HuH-7 (cell line): Measurements from ENCODE around the gene BCR.

ENCODE experiments used
- DNase-seq: peaks from one replicate; pipeline ENCODE4 v3.0.0; 2011; ENCODE audit warnings: low spot score

The BCR gene

DNA sequence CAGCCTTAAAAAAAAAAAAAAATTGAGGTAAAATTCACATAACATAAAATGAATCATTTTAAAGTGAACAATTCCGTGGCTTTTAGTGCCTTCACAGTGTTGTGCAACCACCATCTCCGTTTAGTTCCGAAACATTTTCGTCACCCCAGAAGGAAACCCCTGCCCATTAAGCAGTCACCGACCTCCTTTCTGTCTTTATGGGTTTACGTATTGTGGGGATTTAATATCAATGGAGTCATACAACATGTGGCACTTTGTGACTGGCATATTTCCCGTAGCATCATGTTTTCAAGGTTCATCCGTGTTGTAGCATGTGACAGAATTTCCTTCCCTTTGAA lies 65.5 kb downstream of the BCR start:
- no peak for DNase-seq

DNA sequence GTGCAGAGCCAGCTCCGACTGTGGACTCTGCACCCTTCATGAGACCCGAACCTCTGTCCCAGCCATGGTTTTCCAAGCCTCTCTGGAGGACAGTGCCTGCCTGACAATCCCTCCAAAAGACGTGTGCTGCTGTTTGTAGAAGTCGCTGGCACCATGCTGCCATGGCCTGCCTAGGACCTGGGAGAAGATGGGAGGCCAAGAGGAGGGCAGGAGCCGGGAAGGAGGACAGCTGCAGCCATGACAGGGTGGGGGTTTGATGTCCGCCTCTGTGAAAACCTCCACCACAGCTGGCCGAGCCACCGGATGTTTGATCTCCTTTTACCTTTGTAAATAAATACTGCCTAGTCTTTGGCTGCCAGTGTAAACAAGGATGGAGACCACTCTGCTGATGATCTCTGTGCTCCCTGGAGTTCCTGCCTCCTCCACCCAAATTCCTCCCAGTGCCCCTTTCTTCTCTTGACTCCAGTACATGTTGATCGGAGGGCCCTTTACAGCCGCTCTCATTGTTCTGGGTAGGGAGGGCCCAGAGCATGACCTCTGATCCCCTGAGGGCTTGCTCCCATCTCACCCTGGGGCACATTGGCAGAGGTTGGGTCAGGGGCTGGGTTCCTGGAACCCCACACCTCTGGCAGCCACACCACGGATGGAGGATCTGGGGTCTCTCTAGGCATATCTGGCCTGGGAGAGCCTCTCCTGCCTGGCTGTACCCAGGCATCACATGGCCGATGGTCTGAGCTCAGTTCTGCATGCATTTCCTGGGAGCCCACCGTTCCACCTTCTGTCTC lies 66.9 kb downstream of the BCR start:
- no peak for DNase-seq

DNA sequence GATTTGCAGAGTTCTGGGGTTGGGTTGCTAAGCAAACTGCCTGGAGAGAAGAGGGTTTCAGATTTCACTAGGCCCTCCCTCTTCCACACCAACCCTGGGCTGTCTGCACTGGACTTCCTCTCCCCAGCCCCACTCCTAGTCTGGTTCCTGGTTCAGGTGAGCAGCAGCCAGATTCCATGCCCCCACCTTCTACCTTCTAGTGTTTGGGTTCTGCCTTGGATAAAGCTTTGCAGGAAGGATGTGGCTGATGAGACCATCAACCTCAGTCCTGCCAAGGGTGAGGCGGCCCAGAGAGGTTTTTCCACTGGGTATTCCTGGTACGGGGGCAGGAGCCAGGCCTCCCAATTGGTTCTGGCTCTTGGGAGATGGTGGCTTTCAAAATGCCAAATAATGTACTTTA lies 68.3 kb downstream of the BCR start:
- peak; percentile 81 for DNase-seq

DNA sequence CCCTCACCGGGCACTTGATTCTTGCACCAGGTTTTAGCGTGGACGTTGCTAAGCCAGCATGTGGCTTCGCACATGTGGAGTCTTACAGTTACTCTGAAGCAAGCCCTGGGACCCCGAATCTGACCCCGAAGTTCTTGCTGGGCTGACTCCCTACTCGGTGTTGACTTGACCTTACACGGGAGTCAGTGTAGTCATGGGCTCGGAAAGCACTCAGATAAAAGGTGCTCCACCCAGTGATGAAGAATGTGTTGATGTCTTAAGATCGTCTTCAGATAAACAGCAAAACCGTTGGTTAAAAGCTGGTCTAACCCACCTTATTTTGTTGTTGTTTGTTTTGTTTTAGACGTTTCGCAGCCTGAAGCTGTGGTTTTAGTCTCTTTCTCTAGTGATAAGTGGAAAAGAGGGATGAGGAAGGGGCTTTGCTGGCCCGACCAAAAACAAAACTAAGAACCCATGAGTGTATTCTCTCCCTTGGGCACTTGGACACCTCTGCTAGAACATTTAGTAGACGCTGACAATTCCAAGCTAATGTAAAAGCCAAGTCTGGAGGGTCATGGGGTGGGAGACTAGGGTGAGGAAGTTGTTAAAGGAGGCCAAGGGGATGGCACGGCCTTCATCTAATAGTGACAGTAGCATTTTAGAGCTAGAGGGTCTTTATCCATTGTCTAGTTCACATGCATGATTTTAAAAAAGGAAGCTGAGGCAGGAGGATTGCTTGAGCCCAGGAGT lies 69.9 kb downstream of the BCR start:
- no peak for DNase-seq

DNA sequence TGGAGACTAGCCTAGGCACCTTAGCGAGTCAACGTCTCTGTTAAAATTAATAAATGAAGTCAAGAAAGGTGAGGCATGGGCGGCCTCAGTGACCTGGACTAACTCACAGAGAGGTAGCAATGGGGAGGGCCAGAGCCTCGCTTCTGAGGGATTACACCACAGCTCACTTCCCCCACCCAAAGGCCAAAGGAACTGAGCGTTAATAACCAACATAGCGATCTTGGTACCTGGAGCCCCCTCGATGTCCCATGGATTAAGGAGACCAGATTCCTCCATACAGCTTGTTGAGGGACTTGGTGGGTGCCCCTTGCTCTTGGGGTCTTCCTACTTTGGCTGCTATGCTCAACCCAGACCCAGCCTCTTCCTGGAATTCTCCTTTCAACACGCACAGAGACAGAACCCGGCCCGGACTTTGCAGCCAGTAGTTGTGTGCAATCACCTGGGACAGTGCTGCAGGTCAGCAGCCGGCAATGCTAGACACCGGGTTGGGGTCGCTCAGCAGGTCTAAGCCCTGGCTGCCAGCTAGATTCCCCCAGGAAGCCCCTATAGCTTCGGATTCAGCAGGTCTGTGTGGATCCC lies 70.6 kb downstream of the BCR start:
- no peak for DNase-seq

DNA sequence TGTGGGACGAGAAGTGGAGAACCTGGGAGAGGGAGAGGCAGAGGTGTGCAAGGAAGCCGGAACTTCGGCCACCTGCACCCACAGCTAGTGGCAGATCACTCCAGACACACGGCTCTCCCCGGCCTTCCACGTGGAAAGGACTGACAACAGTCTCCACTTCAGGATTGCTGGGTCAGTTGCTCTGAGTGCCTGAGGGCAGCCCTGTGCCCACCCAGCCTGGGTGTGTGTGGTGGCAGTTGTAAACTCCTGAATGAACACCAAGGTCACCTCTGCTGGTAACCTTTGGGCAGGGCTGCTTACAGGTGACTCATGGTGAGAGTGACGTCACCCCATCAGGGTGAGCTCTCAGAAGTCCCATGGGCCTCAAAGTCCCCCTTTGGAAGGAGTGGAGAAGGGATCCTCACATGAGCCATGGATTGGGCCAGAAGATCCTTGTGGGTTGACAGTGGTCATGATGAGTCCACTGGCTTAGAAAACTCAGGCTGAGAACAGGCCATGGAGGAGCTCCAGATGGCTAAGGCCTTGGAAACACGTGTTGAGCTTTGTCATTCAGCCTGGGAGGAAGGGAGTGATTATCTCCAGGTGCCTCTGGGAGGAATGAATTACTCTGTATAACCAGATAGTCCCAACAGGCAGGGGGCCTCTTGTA lies 71.3 kb downstream of the BCR start:
- DNase-seq, result no peak

DNA sequence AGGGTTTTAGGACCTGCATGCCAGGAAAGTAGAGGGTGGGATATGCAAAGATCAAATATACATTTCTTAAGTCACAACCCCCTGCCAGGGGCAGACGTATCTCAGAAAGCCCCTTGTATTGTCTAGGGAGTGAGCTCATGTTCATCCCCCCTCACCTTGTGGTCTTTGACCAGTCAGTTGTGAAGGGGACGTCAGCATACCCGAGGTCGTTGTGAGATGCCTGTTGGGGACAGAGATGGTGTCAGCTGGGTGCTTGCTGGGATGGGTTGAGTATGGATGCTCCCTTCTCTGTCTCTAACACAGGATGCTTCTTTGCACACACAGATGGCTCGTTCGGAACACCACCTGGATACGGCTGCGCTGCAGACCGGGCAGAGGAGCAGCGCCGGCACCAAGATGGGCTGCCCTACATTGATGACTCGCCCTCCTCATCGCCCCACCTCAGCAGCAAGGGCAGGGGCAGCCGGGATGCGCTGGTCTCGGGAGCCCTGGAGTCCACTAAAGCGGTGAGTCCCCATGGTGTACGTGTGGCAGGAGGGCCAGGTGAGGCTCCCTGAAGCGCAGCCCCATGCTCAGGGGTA lies 73.3 kb downstream of the BCR start:
- DNase-seq, result no peak

DNA sequence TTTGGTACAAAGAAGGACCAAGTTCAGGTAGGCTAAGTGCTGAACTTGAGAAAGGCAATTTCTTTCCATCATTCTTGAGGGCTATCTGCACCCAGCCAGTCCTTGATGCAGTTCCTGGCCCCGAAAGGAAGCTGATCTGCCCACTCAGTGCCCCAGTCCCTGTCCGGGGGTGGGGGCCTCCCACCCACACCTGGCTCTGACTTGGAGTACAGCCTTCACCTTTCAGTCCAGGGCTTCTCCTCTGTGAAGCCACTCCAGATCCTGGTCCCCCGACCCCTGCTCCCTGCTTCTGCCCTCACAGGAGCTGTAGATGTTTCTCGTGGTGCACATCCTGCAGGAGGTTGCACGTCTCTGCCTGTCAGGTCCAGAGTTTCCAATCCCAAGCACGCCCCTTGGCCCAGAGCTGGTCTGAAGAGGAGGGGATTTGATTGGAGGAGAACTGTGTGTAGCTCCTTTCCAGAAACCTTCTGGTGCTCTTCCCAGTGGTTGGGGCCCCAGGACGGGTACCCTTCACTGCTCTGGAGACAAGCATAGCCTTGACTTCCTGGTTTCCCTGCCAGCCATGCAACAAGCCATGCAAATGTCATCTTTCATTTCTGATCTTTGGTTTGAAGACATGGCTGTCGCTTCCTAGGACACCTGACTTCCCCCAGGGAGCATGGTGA lies 75.3 kb downstream of the BCR start:
- DNase-seq, result no peak

DNA sequence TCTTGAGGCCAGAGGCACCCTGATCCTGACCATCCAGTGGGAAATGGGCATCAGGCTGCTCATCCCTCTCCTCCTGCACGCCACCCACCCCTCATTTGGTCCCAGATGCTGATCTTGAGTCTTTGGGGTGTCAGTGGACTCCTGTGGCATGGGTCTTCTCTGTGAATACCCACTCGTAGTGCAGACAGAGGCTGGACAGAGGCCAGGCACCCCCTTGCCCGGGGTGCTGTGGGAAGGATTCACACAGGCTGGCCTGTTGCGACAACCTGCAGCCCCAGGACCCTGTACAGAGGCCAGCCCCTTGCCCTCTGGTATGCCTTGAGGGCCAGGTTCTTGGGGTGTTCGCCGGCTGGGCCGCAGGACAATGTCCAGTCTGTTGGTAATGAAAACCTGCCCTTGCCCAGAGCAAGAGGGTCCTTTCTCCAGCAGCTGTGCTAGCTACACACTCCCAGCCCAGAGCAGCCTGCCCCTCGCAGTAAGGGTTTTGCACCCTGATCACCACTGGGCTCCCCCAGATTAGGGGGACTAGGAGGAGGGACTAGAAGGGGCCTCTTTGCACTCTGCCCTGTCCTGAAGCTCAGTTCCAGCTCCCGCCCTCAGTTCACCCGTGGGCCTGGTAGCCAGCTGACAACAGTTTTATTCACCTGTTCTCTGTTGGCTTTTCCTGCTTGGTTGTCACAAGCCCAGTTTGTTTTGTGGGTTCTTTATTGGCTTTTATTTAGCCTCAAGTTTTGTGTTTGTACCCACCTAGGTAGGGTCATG lies 76.0 kb downstream of the BCR start:
- DNase-seq, result no peak

DNA sequence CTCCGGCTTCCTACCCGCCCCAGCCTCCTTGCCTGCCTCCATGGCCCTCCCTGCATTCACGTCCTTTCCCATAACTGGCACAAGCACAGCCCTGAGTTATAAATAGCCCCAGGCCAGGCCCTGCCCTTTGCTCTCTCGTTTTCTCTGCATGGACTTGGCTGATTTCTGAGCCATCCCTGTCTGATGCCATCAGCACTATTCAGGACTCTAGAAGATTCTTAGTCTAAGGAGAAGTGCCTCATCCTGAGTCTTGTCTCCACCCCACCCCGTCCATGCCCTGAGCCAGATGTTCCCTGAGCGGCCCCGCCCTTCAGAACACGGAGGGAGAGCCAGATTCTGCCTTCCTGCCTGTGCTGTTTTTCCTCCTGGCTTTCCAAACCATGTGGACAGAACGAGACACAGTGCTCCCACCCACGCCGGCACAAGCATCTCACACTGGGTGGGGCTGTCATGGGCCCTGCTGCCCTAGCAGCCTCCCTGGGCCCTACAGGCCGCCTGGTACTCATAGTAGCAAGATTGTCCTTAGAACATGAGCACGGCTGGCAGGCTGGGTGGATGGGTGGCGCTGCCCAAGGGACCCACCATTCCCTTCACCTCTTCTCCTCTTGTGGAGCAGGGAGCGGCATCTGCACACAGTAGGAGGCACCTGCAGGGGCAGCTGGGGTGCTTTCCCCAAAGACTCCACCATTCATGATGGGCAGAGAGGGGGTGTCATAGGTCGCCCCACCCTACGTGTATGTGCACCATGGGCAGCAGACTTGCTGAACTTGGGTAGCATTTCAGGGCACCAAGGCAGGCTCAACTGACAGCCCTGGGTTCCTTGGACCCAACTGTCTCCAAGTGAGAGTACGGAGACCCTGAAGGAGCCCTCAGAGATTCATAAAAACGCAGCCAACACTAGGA lies 76.9 kb downstream of the BCR start:
- no peak for DNase-seq

DNA sequence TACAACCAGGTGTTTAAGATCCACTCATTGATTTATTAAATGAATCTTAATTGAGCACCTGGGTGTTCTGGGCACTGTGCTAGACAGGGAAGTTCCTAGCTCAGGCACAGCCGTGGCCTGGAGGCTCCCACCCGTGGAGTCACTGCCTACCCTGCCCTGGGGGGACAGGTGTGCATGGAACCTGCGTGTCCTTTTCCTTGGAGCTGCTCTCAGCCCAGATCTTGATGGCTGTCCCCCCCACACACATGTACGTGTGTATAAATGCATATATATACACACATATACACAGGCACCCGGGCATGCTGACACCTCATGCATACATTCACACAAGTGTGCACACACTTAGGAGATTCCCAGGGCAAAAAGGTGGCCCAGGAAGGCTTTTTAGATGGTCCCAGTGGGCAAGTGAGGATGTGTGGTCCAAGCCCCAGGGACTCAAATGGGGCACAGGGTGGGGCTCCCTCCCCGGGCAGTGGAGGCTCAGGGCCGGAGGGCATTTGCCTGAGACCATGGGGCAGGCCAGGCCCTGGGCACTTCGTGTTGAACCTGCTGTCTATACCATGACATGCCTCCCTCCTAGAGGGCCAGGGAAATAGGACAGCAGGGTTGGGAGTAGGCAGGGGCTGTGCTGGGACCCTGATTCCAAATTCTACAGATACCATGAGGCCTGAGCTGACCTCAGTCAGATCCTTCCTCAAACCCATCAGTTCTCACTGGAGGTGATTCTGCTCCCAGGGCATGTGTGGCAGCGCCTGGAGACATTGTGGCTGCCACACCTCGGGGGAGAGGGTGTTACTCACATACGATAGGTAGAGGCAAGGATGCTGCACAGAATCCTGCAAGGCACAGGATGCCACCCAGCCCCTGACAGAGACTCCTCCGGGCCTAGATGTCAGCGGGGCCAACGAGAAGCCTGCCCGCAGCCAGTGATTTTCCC lies 77.8 kb downstream of the BCR start:
- DNase-seq, result no peak

DNA sequence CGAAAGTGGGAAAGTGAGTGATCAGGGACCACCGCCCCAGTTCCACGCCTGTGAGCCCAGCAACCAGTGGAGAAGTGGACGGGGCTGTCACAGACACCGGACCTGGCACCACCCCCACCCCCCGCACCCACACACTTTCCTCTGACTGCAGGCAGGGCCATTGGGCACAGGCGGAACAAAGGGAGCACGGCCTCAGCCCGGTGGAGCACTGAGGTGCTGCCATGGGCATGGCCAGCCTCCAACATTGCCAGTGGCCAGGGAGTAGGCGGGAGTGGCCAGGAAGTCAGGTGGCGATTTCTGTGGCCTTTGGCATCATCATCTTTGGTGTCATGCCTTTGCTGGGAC lies 78.5 kb downstream of the BCR start:
- no peak for DNase-seq

DNA sequence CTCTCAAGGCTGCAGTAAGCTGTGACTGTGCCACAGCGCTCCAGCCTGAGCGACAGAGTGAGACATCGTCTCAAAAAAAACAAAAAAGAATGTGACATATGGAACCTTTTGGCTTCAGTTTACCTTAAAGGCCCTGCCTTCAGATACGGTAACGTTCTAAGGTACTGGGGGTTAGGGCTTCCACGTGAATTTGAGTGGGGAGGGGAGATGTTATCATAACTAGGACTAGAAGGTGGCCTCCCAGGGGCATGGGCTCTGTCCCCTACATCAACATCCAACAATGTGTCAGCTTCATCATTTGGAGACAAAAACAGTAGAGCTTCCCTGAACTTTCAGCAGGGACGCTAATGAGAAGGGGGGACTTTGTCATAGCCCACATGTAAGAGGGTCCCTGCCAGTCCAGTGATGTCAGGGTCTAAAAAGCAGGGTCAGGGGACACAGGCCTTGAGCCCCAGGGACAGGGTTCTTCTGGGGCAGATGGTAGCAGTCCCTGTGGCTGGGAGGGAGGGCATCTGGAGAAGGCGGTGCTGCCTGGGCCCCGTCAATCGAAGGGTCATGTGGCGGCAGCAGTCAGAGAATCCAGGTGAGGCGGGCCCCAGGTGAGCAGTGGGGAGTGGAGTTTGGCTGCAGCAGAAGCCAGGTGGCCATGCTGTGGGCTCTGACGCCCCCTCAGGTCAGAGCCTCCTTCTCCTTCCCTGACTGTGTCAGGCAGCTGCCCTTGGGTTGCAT lies 79.8 kb downstream of the BCR start:
- DNase-seq, result no peak

DNA sequence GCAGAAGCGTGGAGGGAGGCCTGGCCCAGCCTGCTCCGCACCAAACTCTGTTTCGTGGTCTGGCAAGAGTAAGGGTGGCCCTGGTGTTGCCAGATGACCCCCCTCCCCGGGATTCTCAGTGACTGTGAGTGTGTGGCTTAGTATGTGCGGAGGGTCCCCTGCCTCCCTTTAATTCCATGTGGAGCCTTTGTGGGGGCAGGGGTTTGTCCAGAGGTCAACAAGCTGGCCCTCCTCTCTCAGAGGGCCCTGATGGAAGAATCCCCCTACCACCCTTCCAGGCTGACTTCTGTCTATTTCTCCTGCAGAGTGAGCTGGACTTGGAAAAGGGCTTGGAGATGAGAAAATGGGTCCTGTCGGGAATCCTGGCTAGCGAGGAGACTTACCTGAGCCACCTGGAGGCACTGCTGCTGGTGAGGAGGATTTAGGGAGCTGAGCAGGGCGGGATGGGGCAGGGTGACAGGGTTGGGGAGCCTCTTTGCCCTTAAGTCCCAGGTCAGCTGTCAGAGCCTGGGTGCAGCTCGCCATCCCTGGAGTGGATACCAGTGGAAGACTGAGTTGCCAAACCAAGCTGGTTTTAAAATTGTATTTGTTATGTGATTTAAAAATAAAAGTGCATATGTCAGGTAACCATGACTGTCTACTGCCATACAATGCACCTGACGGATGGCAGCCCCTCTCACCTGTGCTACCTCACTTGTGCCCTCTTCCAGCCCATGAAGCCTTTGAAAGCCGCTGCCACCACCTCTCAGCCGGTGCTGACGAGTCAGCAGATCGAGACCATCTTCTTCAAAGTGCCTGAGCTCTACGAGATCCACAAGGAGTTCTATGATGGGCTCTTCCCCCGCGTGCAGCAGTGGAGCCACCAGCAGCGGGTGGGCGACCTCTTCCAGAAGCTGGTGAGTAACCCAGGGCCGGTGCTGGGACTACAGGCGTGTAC lies 80.6 kb downstream of the BCR start:
- DNase-seq, result no peak

DNA sequence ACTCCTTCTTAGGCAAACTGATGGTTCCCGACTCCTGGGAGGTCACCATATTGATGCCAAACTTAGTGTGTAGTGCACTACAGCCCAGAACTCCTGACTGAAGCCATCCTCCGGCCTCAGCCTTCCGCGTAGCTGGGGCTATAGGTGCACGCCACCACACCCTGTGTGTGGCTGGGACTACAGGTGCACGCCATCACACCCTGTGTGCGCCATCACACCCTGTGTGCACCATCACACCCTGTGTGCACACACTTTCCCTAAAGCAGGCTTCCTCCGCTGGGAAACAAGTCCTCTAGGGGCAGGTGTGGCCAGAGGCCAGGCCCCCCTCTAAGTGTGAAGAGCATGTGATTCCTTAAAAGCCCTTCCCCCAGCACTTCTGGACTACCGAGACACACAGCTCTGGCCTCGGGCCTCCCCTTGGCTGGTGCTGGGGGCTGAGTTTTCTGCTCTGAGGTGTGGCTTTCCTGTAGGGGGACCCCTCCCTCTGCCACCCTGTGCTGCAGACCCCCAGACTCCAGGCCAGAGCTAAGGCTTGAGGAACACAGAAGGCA lies 81.7 kb downstream of the BCR start:
- no peak for DNase-seq

DNA sequence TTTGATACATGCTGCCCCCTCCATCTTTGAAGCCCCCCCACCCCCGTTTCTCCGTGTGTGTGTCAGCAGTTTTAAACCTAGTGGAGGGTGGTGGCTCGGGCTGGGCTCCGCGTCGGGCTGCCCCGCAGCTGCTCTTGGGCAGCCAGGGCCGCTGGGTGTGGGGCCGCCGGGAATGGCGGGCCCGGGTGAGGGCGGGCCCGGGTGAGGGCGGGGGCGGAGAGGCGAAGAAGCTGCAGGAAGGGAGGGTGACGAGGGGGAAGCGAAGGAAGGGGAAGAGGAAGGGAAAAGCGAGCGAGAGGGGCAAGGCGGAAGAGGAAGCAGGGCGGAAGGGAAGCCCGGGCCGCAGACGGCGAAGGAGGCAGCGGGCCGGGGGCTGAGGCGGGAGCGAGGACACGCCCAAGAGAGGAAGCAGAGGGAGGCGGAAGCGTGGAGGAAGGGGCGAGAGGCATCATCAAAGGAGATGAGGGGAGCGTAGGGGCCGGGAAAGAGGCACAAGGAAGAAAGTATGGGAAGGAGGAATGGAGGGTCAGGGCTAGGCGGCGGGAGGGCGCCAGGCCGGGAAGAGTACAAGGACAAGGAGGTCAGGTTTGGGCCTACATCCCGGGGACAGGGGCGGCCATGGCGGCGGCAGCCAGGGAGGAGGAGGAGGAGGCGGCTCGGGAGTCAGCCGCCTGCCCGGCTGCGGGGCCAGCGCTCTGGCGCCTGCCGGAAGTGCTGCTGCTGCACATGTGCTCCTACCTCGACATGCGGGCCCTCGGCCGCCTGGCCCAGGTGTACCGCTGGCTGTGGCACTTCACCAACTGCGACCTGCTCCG lies 82.4 kb downstream of the BCR start:
- no peak for DNase-seq
